Endothelial cell of umbilical vein (primary cell): ENCODE data around the gene DPF3. TPM values are rescaled to one million over a fixed set of nuclear protein-coding genes. Genes with fewer than 3 reads are reported as not detected.

Experiments
- BruUV-seq: library from RNA; stranded (reverse); fragments of 400-500 nt; replicated peaks from 2 replicates; lab custom pipeline; 2021; lab: Mats Ljungman, UMichigan
- CTCF ChIA-PET: fragments of 300-600, 350-600 bp; sonication (Branson Sonifier 250); formaldehyde crosslinking; loops from one replicate; lab custom pipeline; 2021; ENCODE audit warnings: antibody characterized with exemption, inconsistent platforms; lab: Charles Lee
- POLR2A ChIA-PET: fragments of 300-600, 350-600 bp; sonication (Branson Sonifier 250); formaldehyde crosslinking; loops from one replicate; lab custom pipeline; 2021; ENCODE audit warnings: antibody characterized with exemption, inconsistent platforms; lab: Charles Lee
- DNase-seq: peaks from one replicate; pipeline ENCODE4 v3.0.0-alpha.2; 2011; ENCODE audit warnings: low read depth, low spot score
- FAIRE-seq: peaks from 2 replicates; lab custom pipeline; 2011; peaks lifted over from hg19 to GRCh38; lab: Jason Lieb, UNC
- H2AFZ ChIP-seq: 2 replicates; pipeline ENCODE4 v1.6.0; 2012; ENCODE audit warnings: low read depth, low read length, control low read depth, inconsistent platforms
- H3K27ac ChIP-seq: 2 replicates; pipeline ENCODE4 v1.5.1; 2011; ENCODE audit warnings: low read depth, mild to moderate bottlenecking, control low read depth, low read length, moderate library complexity; ENCODE audit not compliant: insufficient read depth
- H3K27me3 ChIP-seq, 2 experiments: 2 replicates each; pipeline versions ENCODE4 v1.6.0 to v1.6.1; 2011; ENCODE audit warnings: low read length in 2 of 2, mixed read lengths in 1 of 2; ENCODE audit not compliant: control insufficient read depth in 2 of 2, insufficient read depth in 2 of 2
- H3K36me3 ChIP-seq, 2 experiments: 2 replicates in 1 of 2; 3 replicates in 1 of 2; pipeline ENCODE4 v1.5.1; 2011; ENCODE audit warnings: low read length in 2 of 2, mild to moderate bottlenecking in 1 of 2, moderate library complexity in 1 of 2; ENCODE audit not compliant: control insufficient read depth in 2 of 2, insufficient read depth in 2 of 2; ENCODE audit errors: extremely low read depth in 1 of 2
- H3K4me1 ChIP-seq: 3 replicates; pipeline ENCODE4 v1.5.1; 2011; ENCODE audit warnings: mild to moderate bottlenecking, low read length; ENCODE audit not compliant: control insufficient read depth, insufficient read depth; ENCODE audit errors: extremely low read depth
- H3K4me2 ChIP-seq: 2 replicates; pipeline ENCODE4 v1.6.1; 2011; ENCODE audit warnings: low read length, control low read depth, mixed read lengths; ENCODE audit not compliant: insufficient read depth
- H3K4me3 ChIP-seq, 3 experiments: fragments of 200-600 bp in 1 of 3; sonication (generic), shearing (Covaris generic) in 1 of 3; replicated peaks in 1 of 3; 2 replicates each; pipeline ENCODE4 v1.5.1; 2011 to 2016; ENCODE audit warnings: control low read depth in 3 of 3, low read length in 3 of 3, mild to moderate bottlenecking in 2 of 3, inconsistent platforms in 1 of 3, low read depth in 1 of 3, moderate library complexity in 1 of 3; ENCODE audit not compliant: insufficient read depth in 1 of 3
- H3K79me2 ChIP-seq: 2 replicates; pipeline ENCODE4 v1.6.0; 2012; ENCODE audit warnings: low read length, inconsistent platforms; ENCODE audit not compliant: control insufficient read depth, insufficient read depth
- H3K9ac ChIP-seq: replicated peaks from 2 replicates; pipeline ENCODE3; 2011; ENCODE audit warnings: low read length, control low read depth; ENCODE audit not compliant: insufficient read depth; ENCODE audit errors: extremely low read depth
- H3K9me1 ChIP-seq: replicated peaks from 3 replicates; pipeline ENCODE4 v1.6.0; 2011; ENCODE audit warnings: mild to moderate bottlenecking, low read length; ENCODE audit not compliant: control insufficient read depth, insufficient read depth; ENCODE audit errors: extremely low read depth
- H3K9me3 ChIP-seq: replicated peaks from 2 replicates; pipeline ENCODE4 v1.5.1; 2012; ENCODE audit warnings: low read length, inconsistent platforms; ENCODE audit not compliant: control insufficient read depth, insufficient read depth
- H4K20me1 ChIP-seq: replicated peaks from 2 replicates; pipeline ENCODE3; 2011; ENCODE audit warnings: mild to moderate bottlenecking, low read length; ENCODE audit not compliant: control insufficient read depth, insufficient read depth; ENCODE audit errors: extremely low read depth
- CTCF ChIP-seq, 2 donors: IDR thresholded peaks; 1 replicate in 1 of 2; 2 replicates in 1 of 2; pipeline ENCODE4 v1.5.1; 2011; ENCODE audit warnings: low read length in 2 of 2, mild to moderate bottlenecking in 2 of 2, moderate library complexity in 2 of 2, control low read depth in 1 of 2, inconsistent platforms in 1 of 2, low read depth in 1 of 2; ENCODE audit not compliant: insufficient read depth in 1 of 2; ENCODE audit errors: extremely low read depth in 1 of 2
- EZH2 ChIP-seq: IDR thresholded peaks from 2 replicates; pipeline ENCODE4 v1.6.1; 2012; ENCODE audit warnings: borderline replicate concordance, low read depth, mild to moderate bottlenecking, moderate library complexity, low read length, inconsistent platforms; ENCODE audit not compliant: severe bottlenecking
- FOS ChIP-seq: IDR thresholded peaks from 2 replicates; pipeline ENCODE4 v1.6.1; 2011; ENCODE audit warnings: mild to moderate bottlenecking, low read length, moderate library complexity, borderline replicate concordance; ENCODE audit not compliant: insufficient read depth
- GATA2 ChIP-seq: IDR thresholded peaks from 2 replicates; pipeline ENCODE4 v1.7.0; 2011; ENCODE audit warnings: low read depth, mild to moderate bottlenecking, moderate library complexity, mixed read lengths, low read length; ENCODE audit not compliant: insufficient read length, insufficient read depth
- JUN ChIP-seq: IDR thresholded peaks from 2 replicates; pipeline ENCODE4 v1.6.1; 2011; ENCODE audit warnings: borderline replicate concordance, low read depth; ENCODE audit not compliant: insufficient read length, insufficient read depth
- MAX ChIP-seq: IDR thresholded peaks from 2 replicates; pipeline ENCODE4 v1.6.1; 2011; ENCODE audit not compliant: insufficient read depth, insufficient read length
- MYC ChIP-seq: IDR thresholded peaks from one replicate; pipeline ENCODE4 v1.6.1; 2011; ENCODE audit warnings: mild to moderate bottlenecking, low read depth, low read length
- POLR2A ChIP-seq: IDR thresholded peaks from 2 replicates; pipeline ENCODE4 v1.6.1; 2012; ENCODE audit warnings: low read depth, mild to moderate bottlenecking, control low read depth, low read length
- POLR2AphosphoS5 ChIP-seq: IDR thresholded peaks from 2 replicates; pipeline ENCODE4 v1.6.1; 2012; ENCODE audit warnings: low read depth, mild to moderate bottlenecking, control low read depth, low read length, moderate library complexity; ENCODE audit not compliant: insufficient read depth
- dilution Hi-C: fragments of 300-500 bp; cut with MboI; formaldehyde crosslinking; loops from one replicate; pipeline ENCODE4 v1.15.0; 2019; ENCODE audit warnings: low sequenced_read_pairs; ENCODE audit not compliant: extremely low pct_ligation_motif_present
- intact Hi-C: fragments of 100-400 bp; cut with micrococcal nuclease; formaldehyde crosslinking; loops from one replicate; pipeline ENCODE4 v1.10.0; 2022
- polyA plus RNA-seq, 4 experiments: library from polyadenylated mRNA; depleted of rRNA in 3 of 4; stranded (reverse) in 3 of 4; unstranded in 1 of 4; fragments of >200 nt; gene quantifications; 2 replicates each; pipeline versions ENCODE4 v1.2.1 to v1.2.3, GENCODE V29; 2011 to 2012; ENCODE audit warnings: missing spikeins in 1 of 4
- total RNA-seq: library from RNA; stranded (reverse); gene quantifications from 2 replicates; pipeline ENCODE4 v1.2.3, GENCODE V29; 2021

Gene DPF3
- total and polyA plus RNA-seq, 2 donors (not counting 3 experiments of a cell fraction or from before 2014, with no cell fraction given) = 2.4 to 3.5 TPM

DNA sequence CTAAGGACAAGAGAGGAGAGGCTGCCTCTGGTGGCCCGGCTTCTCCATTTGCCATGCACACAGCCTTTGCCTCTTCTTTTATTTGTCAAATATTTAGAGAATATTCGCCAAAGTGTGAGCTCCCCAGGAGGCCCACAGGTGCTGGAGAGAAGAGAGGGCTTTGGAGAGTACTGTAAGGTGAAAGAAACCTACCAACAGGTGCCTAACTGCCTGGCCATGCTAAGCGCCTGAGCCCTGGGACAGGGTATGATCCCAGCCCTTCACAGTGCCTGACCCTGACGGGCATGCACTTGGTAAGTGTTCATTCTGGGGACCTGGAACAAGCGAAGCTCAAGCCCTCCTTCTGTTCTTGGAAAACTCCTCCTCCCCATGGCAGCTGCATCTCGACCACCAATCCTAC is 106.1 kb downstream of the DPF3 start:
- Histone ChIP-seq H2AFZ (no peak overlapping the region), H3K4me1 (no peaks in the 10 kb centered on the region), H3K9me1 (no peaks in the 10 kb centered on the region), H4K20me1 (no peaks in the 10 kb centered on the region), H3K4me3 (no peak overlapping the region), H3K9ac (no peak overlapping the region), H3K27me3 (no peaks in the 10 kb centered on the region), H3K9me3 (no peaks in the 10 kb centered on the region), H3K79me2 (peaks cover 1% of the 10 kb centered on the region), H3K4me2 (no peak overlapping the region), H3K27ac (no peak overlapping the region), H3K36me3 (no peaks in the 10 kb centered on the region)
- DNase-seq (no peak), FAIRE-seq (no peak)
- dilution Hi-C loops = no loop called here
- ChIA-PET POLR2A (no interaction called here), CTCF (no interaction called here)
- TF ChIP-seq GATA2 (no peak), FOS (no peak), POLR2AphosphoS5 (no peak), CTCF (IDR thresholded peaks at IDR 0.05; ENCODE audit: extremely low read depth in 1 of 2, insufficient read depth in 1 of 2, low read depth in 1 of 2, low read length in 2 of 2) (no peak), POLR2A (no peak), EZH2 (no peak), MAX (no peak), JUN (no peak), MYC (no peak)
- BruUV-seq = no TSS peak
- intact Hi-C loops = no loop called here
